Mesodermal cell (in vitro differentiated cells): Measurements from ENCODE around the gene KRT78.

Experiments
- H3K27ac ChIP-seq: 2 replicates; pipeline ENCODE4 v1.7.0; 2013; ENCODE audit warnings: mild to moderate bottlenecking, low read depth, low read length, moderate library complexity; ENCODE audit not compliant: severe bottlenecking
- H3K36me3 ChIP-seq: 2 replicates; pipeline ENCODE4 v1.7.1; 2013; ENCODE audit warnings: mild to moderate bottlenecking, low read length, moderate library complexity; ENCODE audit not compliant: control insufficient read depth, insufficient read depth
- H3K4me1 ChIP-seq: one replicate; pipeline ENCODE4 v1.7.1; 2013; ENCODE audit warnings: mild to moderate bottlenecking, low read length; ENCODE audit not compliant: insufficient read depth, control insufficient read depth, poor library complexity, severe bottlenecking
- H3K4me3 ChIP-seq: 2 replicates; pipeline ENCODE4 v1.7.0; 2013; ENCODE audit warnings: low read length, control low read depth, mild to moderate bottlenecking; ENCODE audit not compliant: insufficient read depth, poor library complexity, severe bottlenecking; ENCODE audit errors: extremely low read depth
- H3K9me3 ChIP-seq: 2 replicates; pipeline ENCODE4 v1.7.1; 2013; ENCODE audit warnings: mild to moderate bottlenecking, low read length, moderate library complexity; ENCODE audit not compliant: control insufficient read depth
- WGBS, 2 experiments: methylation state at CpG; one replicate each; pipeline ENCODE4 v1.1.5; 2013; ENCODE audit warnings: missing lambda C conversion rate in 2 of 2; ENCODE audit not compliant: insufficient coverage in 2 of 2; 5-methylcytosine and 5-hydroxymethylcytosine counted together

KRT78 gene

GRCh38 chr12:52829986-52830770, 18.6 kb downstream of the KRT78 start:
- Histone ChIP-seq H3K27ac (no peak overlapping the region), H3K4me1 (peaks cover 2% of the 10 kb centered on the region), H3K4me3 (no peak overlapping the region), H3K36me3 (no peaks in the 10 kb centered on the region), H3K9me3 (no peaks in the 10 kb centered on the region)
- 81 to 86% methylated on average over 6 of the region's 8 CpGs for WGBS, 2 experiments

- Histone ChIP-seq H3K4me1 (peaks cover 2% of the 10 kb centered on the region), H3K9me3 (no peaks in the 10 kb centered on the region), H3K36me3 (no peaks in the 10 kb centered on the region), H3K27ac (no peak overlapping the region), H3K4me3 (no peak overlapping the region)
- 73 to 88% methylated on average over 1 to 2 of the region's 2 CpGs for WGBS, 2 experiments
Observed at GRCh38 chr12:52828591-52829021, 20.2 kb downstream of the KRT78 start.

GRCh38 chr12:52828156-52828555, 20.6 kb downstream of the KRT78 start:
- Histone ChIP-seq H3K36me3 (no peaks in the 10 kb centered on the region), H3K9me3 (no peaks in the 10 kb centered on the region), H3K4me1 (peaks cover 2% of the 10 kb centered on the region), H3K27ac (no peak overlapping the region), H3K4me3 (no peak overlapping the region)

GRCh38 chr12:52827499-52828090, 21.2 kb downstream of the KRT78 start:
- peaks cover 2% of the 10 kb centered on the region for H3K4me1 ChIP-seq
- H3K36me3 ChIP-seq = no peaks in the 10 kb centered on the region
- no peak overlapping the region for H3K4me3 ChIP-seq
- WGBS, 2 experiments = 91 to 92% methylated on average over 4 of the region's 6 CpGs
- H3K27ac ChIP-seq = no peak overlapping the region
- no peaks in the 10 kb centered on the region for H3K9me3 ChIP-seq

GRCh38 chr12:52826611-52827498, 21.9 kb downstream of the KRT78 start:
- Histone ChIP-seq H3K4me1 (peaks cover 4% of the 10 kb centered on the region), H3K4me3 (no peak overlapping the region), H3K9me3 (no peaks in the 10 kb centered on the region), H3K27ac (no peak overlapping the region), H3K36me3 (no peaks in the 10 kb centered on the region)
- 90 to 96% methylated on average over 10 to 11 of the region's 11 CpGs for WGBS, 2 experiments

- H3K27ac ChIP-seq = no peak overlapping the region
- no peaks in the 10 kb centered on the region for H3K36me3 ChIP-seq
- no peak overlapping the region for H3K4me3 ChIP-seq
- 95 to 96% methylated on average over 3 of the region's 4 CpGs for WGBS, 2 experiments
- H3K4me1 ChIP-seq = peaks cover 6% of the 10 kb centered on the region
- H3K9me3 ChIP-seq = no peaks in the 10 kb centered on the region
Observed at GRCh38 chr12:52825961-52826360, 22.8 kb downstream of the KRT78 start.

- Histone ChIP-seq H3K27ac (no peak overlapping the region), H3K4me3 (no peak overlapping the region), H3K9me3 (no peaks in the 10 kb centered on the region), H3K4me1 (peaks cover 6% of the 10 kb centered on the region), H3K36me3 (no peaks in the 10 kb centered on the region)
- WGBS, 2 experiments = 86 to 95% methylated on average over 3 of the region's 5 CpGs
Observed at GRCh38 chr12:52824741-52825410, 23.9 kb downstream of the KRT78 start.

- Histone ChIP-seq H3K4me3 (no peak overlapping the region), H3K36me3 (no peaks in the 10 kb centered on the region), H3K27ac (no peak overlapping the region), H3K9me3 (no peaks in the 10 kb centered on the region), H3K4me1 (peaks cover 6% of the 10 kb centered on the region)
- 89 to 97% methylated on average over 15 of the region's 15 CpGs for WGBS, 2 experiments
Observed at GRCh38 chr12:52823761-52824450, 24.9 kb downstream of the KRT78 start.

GRCh38 chr12:52822771-52823510, 25.9 kb downstream of the KRT78 start:
- Histone ChIP-seq H3K4me1 (peaks cover 6% of the 10 kb centered on the region), H3K4me3 (no peak overlapping the region), H3K27ac (no peak overlapping the region), H3K9me3 (no peaks in the 10 kb centered on the region), H3K36me3 (no peaks in the 10 kb centered on the region)
- WGBS, 2 experiments = 86 to 89% methylated on average over 11 of the region's 16 CpGs
